CD4-positive, alpha-beta T cell treated with Interleukin-2 at 100 ng/mL for 4 hours (primary cell): ENCODE data around the gene PRKAG2.
A peak's percentile ranks its signal among the peaks of the same experiment; 100 is the strongest.

Source experiments
- DNase-seq: peaks from one replicate; pipeline ENCODE4 v3.0.0-alpha.2; 2020; ENCODE audit warnings: low spot score

Gene PRKAG2

DNA sequence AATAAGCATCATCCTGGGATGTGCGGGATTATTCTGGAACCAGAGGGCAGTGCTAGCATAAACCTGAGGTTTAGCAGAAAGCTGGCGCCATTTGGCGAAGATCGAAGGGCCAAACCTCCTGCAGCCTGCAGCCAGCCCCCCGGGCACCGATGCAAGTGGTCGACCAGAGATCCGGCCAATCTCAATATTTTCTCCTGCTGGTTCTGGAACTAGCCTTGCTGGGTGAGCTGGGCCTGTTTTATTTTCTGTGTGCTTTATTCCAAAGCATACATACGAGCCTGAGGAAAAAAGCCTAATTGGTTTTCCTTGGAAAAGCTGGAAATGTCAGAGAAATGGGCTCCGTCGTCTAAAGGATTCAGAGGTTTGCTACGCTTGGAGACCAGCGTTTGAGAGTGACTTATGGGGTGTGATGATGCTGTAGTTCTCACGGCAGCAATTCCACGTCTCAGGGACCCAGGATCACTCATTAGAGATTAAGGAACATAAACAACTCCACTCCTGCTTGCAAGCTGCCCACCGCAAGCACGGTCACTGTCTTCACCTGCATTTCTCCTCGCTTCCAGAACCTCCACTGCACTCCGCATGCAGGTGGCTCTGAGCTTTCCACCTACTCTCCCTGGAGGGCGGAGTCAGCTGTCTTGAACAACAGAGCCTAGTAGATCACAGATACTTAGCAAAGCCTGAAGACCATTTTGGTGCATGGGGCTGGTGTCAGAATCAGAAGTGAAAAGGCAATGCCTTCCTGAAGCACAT, 60.2 kb downstream of the PRKAG2 start:
- DNase-seq = no peak

DNA sequence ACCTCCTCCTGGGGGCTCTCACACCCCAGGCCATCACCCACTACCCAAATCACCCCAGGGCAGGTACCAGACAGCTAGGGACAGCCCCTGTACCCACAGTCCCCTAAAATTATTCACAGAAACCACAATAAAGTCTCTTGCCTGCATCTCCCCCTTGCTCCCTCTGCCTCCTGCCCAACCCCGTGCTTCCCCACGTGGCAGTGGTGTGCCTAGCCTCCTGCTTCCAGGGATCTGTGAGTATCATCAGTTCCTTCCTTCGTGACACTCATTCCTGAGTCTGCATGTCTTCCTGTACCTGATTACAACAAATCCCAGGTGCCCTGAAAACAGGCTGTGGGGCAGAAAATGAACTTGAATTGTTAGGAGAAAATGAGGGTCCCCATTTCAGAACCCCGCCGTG, 61.5 kb downstream of the PRKAG2 start:
- DNase-seq = no peak

DNA sequence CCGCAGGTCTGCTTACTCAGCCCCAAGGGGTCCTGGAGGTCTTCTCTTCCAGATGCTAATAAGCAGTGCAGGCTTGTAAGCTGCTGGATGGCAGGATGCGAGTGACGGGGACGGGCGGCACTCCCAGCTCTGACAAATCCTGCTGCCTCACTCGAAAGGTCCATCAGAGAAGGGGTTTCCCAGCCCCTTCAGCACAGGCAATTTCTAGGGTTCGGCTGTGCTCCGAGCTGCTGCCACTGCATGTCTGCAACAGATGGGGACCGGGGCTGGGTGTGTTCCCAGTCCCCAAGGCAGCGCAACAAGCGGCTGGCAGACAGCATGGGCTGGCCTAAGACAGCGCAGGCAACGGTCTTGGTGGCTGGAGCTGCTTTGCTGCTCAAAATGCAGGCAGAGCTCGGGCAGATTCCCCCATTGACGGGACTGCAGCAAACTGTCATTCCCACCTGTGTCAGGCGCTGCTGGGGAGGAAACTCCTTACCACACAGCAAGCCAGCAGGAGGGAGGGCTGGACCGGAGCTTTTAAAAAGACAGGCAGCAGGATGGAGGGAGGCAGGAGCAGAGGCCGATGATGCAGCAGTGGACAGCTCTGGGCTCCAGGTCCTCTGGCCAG, 62.4 kb downstream of the PRKAG2 start:
- no peak for DNase-seq

DNA sequence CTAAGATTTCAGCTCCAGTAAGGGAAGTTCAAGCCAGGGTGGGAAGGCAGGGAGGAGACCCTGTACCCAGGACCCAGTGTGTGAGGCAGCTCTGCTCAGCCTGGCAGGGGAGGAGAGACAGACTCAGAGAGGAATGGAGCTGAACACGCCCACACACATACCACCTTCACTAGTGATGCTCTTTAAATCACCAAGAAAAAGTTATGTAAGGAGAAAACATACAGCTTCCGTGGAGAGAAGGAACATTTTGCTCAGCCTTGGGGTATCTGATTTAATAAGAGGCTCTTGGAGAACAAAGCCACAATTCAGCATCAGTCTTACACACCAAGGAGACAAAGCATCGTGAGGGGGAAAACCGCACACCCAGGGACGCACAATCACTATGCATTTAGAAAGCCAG, 62.9 kb downstream of the PRKAG2 start:
- no peak for DNase-seq

DNA sequence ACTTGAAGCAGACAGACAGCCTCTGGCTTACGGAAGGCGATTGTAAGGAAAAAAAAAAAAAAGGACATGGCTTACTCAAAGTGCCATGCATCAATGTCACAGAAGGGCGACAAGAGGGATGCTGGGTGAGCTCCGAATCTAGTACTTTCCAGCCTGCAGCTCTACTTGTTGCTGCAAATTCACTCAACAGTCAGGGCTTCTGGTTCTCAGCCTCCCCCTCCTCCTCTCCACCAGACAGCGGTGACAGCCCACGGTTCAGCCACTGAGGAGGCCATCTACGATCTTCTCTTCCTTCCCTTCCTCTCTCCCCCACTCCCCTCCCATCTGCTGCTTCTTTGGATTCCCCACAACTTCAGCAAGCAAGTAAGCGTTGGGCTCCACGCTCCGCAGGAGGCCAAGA, 63.5 kb downstream of the PRKAG2 start:
- DNase-seq = no peak

DNA sequence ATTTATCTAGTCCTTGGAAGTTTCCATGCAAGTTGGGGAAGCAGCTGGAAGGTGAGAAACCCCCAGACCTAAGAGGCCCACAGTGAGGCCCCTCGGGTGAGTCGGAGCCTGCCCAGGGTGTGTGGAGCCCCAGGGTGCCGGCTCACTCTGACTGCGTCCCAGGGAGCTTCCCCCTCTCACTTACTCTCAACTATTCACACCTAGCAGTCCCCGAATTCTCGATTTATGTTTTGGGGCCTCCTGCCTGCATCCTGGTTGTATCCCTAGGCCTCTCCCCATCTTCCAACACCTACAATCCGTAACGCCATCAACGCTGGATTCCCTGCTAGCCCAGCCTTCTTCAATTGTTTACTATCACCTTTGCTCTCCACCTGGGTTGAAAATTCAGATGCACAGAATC, 63.9 kb downstream of the PRKAG2 start:
- DNase-seq = no peak

DNA sequence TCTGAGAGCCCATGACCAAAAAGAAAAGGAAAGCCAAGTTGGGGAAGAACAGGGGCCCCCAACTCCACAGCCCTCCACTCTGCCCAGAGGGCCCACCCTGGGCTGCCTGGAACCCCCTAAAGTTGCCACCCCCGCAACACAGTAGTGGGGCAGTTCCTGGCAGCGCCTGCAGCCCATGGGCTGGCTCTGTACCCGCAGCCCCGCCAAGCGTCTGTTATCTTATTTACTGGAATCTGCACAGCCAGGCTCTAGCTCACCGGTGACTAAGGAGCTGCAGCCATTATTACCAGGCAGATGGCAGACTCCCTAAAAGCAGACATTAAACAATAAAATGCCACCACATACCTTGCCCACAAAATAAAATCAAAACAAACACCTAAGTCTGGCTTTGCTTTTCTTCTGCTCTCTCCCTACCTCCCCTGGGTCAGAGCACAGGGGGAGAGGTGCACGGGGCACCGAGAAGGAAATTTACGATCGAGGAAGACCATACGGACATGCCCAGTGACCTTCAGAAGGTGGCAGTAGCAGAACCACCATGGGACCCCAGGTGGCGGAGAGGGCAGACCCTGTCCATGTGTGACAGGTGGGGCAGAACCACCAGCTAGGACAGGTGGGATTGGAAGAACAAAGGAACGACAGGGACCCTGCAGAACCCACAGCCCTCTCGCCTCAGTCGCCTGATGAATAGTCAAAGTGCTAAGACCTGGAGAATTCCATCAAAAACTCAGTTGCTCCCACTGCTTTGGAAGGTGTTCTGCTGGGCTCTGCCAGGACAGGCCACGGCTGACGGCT, 66.3 kb downstream of the PRKAG2 start:
- DNase-seq = no peak

DNA sequence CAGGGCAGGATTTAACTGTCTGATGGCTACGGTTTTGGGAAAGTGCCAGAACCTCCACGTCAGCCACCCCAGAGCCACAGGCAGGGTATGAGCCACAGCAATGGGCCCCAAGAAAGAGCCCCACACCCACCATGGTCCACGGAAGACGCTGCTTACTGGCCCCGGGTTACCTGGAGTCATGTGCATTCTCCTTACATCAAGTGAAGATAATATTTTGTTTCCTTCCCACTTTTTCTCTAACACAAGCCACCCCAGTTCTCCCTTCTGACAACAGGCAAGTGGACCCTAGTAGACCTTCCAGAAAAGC, 67.1 kb downstream of the PRKAG2 start:
- no peak for DNase-seq

DNA sequence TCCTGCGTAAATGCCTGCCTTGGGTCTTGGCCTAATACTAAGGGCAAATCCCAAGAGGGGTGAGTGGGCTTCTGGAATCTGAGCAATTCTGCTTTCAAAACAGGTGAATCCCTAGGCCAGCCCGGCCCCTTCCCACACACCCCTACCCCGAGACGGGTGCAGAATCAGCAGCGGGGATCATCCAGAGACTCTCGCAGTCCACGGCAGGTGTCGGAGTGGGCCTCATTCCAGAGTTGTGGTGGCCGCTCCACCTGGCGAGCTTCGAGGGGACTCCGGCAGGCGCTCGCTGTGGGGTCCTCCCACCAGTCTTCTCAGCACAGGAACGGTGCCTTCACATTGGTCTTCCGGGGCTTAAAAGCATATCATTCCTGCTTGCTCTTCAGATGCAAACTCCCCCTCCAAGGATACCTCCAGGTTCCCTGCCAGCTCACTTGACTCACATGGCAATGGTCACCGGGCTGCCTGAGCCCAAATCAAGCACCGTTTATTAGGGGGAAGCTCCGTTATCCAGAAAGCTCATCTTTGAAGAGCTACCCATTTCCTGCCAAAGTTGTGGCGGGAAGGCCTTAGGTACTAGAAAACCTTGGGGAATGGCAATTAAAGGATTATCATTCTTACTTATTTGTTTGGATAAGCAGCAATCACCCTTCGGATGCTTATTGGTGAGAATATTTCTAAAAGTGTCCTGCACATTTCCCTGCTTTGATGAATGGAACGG, 67.6 kb downstream of the PRKAG2 start:
- DNase-seq = no peak

DNA sequence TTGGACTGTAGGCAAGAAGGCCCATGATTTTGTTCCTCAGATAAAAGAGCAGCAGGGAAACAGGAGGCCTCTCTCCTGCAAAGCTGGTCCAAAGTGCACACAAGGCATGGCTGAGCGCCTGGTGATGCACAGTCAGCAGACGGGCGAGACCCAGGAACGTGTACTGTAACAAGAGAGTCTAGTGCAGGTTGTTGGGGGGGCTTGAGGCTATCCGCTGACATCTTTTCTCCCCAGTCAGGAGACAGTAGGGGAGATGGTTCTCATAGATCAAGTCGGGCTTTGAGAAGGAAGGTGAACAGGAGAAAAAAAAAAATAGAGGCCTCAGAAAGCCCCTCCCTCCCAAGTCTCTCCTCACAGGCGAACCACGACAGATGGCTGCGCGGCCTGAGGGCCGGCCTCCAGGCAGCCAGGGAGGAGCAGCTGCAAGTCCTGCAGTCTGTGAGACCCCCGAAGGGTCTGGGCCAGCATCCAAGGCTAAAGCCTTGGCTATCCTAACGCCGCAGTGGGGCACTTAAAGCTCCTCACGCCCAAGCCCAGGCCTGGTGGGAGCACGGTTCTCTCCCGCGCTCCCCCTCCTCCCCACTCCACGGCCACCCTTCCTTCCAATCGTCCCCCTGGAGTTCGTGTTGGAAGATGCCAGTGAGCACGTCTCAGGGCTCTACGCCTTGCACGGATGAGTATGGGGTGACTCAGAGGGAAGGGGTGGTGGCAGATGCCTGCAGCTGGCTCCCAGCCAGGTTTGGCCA, 68.3 kb downstream of the PRKAG2 start:
- DNase-seq = no peak

DNA sequence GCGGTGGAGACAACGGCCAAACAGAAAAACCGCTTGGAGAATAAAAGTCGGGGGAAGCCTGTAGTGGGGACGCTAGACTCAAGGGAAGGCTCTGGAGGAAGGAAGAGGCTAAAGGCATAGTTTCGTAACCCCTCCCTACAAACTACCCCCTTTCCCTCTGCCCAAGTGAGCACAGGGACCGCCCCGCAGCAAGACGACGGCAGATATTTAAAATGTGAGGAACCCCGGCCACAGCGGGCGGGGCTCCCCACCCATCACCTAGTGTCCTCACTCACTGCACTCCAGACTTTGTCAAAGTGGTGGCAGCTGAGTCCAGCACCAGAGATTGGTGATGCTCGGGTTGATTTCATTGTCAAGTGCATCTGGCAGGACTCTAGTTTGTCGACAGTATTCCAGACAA, 69.1 kb downstream of the PRKAG2 start:
- DNase-seq = no peak

DNA sequence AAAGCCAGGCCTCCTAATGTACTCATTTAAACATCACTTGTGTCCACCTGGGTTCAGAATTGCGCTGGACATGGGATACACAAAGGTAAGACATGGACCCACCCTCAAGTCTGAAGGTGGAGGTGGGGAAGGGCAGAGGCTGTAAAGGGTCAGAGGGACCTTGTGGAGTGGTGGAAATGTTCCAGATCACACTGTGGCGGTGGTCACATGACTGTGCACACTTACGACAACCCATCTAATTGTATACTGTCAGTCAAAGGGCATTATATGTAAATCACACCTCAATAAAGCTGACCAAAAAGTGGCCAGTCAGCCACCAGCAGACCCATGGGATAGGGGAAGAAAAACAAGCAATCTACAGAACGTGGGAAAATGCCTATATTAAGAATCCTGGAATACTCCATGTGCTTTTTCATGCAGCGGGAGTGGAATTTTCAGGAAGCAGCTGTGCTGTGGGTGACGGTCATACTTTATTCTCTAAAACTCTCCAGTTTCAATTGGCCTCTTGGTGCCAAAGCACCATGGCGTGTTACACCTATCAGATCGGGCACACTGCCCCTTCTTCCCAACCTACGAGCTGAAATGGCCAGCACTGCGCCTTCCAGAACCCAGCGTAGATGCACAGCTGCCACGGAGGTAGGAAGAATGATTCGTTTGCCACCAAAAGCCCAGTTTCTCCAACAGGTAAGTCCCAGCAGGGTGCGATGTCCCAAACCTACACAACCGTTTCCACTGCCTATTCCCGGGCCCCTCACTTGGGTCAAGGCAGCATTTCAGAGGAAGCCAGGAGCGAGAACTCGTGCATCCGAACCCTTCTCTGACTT, 69.8 kb downstream of the PRKAG2 start:
- DNase-seq = no peak

DNA sequence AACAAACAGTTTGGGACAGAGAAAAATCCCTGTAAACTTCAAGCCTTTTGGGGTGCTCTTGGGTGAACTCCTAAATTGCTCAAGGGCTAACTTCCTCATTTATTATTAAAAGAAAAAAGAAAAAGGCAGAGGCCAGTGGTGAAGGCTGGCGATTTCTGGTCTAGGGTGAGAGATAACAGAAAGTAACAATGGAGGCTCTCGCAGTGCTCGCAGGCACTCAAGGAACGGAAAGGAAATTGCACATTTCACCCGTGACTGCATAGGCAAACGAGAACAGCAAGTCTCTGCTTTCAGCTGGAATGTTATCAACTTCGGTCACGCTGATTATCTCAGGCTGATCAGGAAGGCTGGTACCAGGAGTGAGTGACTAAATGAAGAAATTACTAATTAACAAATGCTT, 70.7 kb downstream of the PRKAG2 start:
- DNase-seq = peak; percentile 2

DNA sequence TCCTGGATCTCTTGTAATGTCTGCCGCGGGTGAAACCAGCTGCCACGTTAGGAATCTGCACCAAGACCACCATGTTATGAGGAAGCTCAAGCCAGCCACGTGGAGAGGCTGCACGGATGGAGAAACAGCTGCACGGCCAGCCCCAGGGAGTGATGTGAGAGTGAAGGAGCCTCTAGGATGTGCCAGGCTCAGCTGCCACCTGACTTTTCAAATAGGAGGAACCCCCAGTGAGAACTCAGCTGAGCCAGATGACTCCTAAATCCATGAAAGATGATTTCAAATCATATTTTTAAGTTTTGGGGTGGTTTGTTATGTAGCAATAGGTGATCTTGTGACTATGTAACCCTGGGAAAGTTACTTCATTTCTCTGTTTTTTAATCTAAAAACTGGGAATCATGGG, 71.7 kb downstream of the PRKAG2 start:
- no peak for DNase-seq

DNA sequence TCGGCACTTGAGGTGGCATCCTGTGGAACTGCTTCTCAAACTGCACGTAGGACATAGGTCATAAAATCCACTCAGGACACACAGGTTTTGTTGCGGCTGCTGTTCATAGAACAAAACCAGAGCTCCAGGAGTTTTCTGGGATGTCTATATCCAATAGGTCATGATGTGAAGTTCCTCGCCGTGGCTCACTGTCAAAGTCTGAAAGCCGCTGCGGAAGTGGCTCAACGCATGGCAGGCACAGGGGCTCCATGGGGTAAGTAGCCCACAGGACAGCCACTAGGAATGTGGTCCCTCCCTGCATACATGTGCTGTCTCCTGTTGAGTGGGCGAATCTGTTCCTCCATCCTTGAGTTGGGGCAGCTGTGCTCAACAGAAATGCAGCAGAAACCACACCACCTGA, 72.2 kb downstream of the PRKAG2 start:
- DNase-seq = no peak

DNA sequence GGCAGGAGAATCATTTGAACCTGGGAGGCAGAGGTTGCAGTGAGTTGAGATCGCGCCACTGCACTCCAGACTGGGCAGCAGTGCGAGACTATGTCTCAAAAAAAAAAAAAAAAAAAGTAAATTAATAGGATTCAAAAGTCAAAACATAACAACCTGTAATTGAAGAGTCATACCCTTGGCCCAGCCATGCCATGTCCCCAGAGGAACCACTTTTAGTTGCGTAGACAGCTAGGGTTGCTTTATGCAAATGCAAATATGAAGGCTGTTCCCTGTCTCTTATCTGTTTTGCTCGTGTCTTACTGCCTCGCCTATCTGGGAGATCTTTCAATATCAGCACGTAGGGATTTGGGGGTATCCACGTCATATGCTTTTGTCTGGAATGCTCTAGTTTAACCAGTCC, 73.1 kb downstream of the PRKAG2 start:
- no peak for DNase-seq

DNA sequence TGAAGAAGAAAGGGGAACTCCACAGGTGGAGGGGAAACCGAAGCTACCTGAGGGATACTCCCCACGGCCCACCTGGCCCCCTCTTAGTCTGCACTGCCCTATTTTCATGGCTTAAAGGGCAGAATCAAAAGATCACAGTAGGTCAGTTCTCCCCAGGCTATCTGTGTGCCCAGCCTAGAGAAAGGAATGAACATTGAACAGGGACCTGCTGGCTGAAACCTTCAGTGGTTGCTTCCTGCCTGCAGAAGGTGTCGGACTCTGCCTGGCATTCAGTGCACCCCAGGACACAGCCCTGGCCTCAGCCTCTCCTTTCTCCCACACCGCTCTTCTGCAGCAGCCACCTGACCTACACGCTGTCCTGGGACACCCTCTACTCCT, 74.5 kb downstream of the PRKAG2 start:
- no peak for DNase-seq

DNA sequence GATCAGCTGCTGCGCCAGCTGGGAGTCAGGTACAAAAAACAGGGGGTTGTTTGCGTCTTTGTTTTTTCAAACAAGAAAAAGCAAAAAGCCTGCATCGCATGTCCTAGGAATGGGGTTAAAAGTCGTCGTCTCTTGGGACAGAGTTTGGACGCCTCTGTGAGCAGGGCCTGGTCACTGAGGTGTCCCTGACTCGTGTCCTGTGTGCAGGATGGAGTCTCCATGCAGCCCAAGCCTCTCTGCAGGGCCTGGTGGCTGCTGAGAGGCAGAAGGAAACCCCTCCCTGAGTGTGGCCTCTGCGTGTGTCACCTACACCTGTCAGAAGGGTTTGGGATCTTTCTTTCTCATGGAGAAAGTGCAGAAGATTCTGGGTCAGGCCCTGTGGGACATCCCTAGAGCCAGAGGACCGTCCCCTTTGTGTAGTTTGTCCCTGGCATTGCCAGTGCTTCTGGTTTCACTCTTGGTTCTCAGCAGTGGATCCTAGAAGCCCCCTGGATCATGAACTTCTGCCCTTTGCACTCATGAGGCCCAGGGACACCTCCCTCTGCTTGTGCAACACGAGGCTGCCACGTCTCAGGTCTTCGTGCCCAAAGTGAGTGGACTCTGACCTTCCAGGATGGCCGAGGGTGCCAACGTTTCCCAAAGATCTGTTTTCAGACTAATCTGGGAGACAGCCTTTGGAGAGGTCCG, 75.0 kb downstream of the PRKAG2 start:
- no peak for DNase-seq

DNA sequence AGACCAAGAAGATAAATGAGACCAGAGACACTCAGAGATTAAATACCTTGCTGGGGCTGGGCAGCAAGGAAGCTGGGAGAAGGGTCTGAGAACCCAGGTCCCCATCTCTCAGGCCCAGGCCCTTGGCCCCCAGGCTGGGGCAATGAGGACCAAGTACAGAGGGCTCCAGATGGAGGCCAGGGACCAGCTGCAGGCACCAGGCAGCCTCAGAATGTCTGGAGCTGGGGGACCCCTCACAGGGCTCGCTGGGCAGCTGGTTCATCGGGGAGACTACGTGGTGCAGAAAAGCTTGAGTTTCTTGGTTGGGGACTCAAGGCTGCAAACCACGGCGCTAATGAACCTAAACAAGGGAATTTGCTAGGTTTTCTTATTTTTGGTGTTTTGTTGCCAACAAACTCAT, 75.6 kb downstream of the PRKAG2 start:
- no peak for DNase-seq

DNA sequence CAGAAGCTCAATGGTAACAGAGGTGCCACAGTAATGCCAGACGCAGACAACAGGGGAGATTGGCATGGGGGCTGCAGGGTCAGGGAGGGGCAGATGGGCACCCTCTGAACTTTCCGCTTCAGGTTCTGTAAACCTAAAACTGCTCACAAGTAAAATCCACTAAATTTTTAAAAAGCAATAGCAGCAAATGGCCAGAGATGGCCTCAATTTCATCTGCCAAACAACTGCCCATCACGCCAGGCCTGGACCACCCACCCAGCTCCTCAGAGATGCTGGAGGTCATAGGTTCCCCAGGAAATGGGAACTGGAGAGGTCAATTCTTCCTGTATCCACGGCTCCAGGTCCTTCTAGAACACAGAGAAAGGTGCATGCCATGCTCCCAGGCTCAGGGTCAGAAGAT, 76.1 kb downstream of the PRKAG2 start:
- DNase-seq = no peak

DNA sequence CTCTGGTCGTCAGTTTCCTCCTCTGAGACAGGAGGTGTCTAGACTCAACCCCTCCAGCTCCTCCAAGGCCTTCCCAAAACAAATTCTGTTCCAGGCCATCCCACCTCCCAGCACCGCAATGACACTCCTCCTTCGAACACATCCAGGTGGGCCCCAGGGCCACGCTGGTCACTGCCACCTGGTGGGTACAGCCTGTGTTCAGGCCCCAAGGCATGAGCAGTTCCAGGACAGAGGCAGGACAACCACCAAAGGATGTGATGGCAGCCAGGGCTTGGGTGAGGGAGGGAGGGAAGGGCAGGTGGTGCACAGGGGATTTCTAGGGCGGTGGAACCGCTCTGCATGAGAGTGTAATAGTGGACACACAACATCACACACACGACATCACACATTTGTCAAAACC, 76.5 kb downstream of the PRKAG2 start:
- no peak for DNase-seq
